Skeletal muscle tissue (tissue), 4 donors: ENCODE results near the gene MPZ. TPM values are rescaled to one million over a fixed set of nuclear protein-coding genes. Genes with fewer than 3 reads are reported as not detected.
"Not testable (repeated sequence)": the region's sequence is repeated elsewhere in the genome, so short reads cannot be mapped to it uniquely, and the experiment has no call there.

ENCODE experiments used
- H3K27ac ChIP-seq: one replicate; pipeline ENCODE4 v1.7.0; 2013; ENCODE audit warnings: mild to moderate bottlenecking, low read depth, low read length, inconsistent platforms
- H3K27me3 ChIP-seq, 3 donors: one replicate each; pipeline ENCODE4 v1.7.0; 2013; ENCODE audit warnings: low read length in 3 of 3; ENCODE audit not compliant: control insufficient read depth in 3 of 3, insufficient read depth in 3 of 3
- H3K36me3 ChIP-seq, 3 donors: one replicate each; pipeline ENCODE4 v1.7.0; 2013; ENCODE audit warnings: low read length in 3 of 3; ENCODE audit not compliant: control insufficient read depth in 3 of 3, insufficient read depth in 3 of 3
- H3K4me1 ChIP-seq, 3 donors: one replicate each; pipeline ENCODE4 v1.7.0; 2013; ENCODE audit warnings: low read length in 3 of 3, mild to moderate bottlenecking in 3 of 3; ENCODE audit not compliant: control insufficient read depth in 3 of 3, insufficient read depth in 3 of 3
- H3K4me3 ChIP-seq, 3 donors: one replicate each; pipeline ENCODE4 v1.7.0; 2013; ENCODE audit warnings: low read length in 3 of 3
- H3K9ac ChIP-seq, 3 donors: one replicate each; pipeline ENCODE4 v1.7.0; 2013; ENCODE audit warnings: low read length in 3 of 3, mild to moderate bottlenecking in 3 of 3, moderate library complexity in 2 of 3, low read depth in 1 of 3
- H3K9me3 ChIP-seq, 3 donors: one replicate each; pipeline ENCODE4 v1.7.0; 2013; ENCODE audit warnings: low read length in 3 of 3; ENCODE audit not compliant: control insufficient read depth in 3 of 3
- total RNA-seq: library from RNA; depleted of rRNA; stranded (reverse); fragments of >200 nt; gene quantifications from one replicate; pipeline ENCODE4 v1.2.3, GENCODE V29; 2014
- donor health status: Osteomylitis.

Gene MPZ
- total RNA-seq, 1 donor from 2014 or later = 63.7 TPM

DNA sequence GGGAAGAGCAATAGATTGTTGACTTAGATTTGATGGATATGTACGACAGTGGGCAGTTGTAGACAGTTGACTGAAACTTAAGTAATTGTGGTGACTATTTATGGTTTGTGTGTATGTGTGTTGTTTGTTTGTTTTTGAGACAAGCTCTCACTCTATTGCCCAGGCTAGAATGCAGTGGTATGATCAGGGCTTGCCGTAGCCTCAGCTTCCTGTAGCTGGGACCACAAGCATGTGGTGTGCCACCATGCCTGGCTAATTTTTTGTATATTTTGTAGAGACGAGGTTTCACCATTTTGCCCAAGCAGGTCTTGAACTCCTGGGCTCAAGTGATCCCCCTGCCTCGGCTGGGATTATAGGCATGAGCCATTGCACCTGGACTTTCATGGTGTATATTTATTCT is 14.3 kb upstream of the MPZ start:
- no peak overlapping the region for H3K27ac ChIP-seq
- no peak overlapping the region for H3K4me3 ChIP-seq
- no peaks in the 10 kb centered on the region for H3K27me3 ChIP-seq
- H3K9ac ChIP-seq = no peak overlapping the region
- no peaks in the 10 kb centered on the region for H3K4me1 ChIP-seq
- H3K9me3 ChIP-seq = no peaks in the 10 kb centered on the region
- peaks cover 20 to 23% (median 21%) of the 10 kb centered on the region in 3 donors for H3K36me3 ChIP-seq

- not testable (repeated sequence) for H3K9ac ChIP-seq, H3K9me3 ChIP-seq, H3K27me3 ChIP-seq, H3K27ac ChIP-seq, H3K4me3 ChIP-seq, H3K36me3 ChIP-seq
- peaks cover 13 to 21% (median 17%) of the 10 kb centered on the region in 3 donors for H3K4me1 ChIP-seq
Measured at GRCh38 chr1:161315841-161316674, 6.3 kb upstream of the MPZ start.

- Histone ChIP-seq H3K4me3 (peak within 1 kb of the TSS; percentile 98 to 100 (median 99)), H3K9ac (peak within 1 kb of the TSS; percentile 96 to 100 (median 99)), H3K36me3 (no peaks in the 10 kb centered on the region), H3K9me3 (no peaks in the 10 kb centered on the region), H3K27me3 (no peaks in the 10 kb centered on the region), H3K27ac (peak within 1 kb of the TSS; percentile 99), H3K4me1 (peaks cover 13 to 21% (median 17%) of the 10 kb centered on the region in 3 donors)
Measured at GRCh38 chr1:161314201-161314981, 4.6 kb upstream of the MPZ start, which contains the start of gene SDHC. SDHC (plus strand) TSS chr1:161314381; CDS start chr1:161314406, 25 bp downstream.

- Histone ChIP-seq H3K9ac (peak overlapping the region; percentile 96 to 100 (median 99)), H3K4me3 (peak overlapping the region; percentile 98 to 100 (median 99)), H3K9me3 (no peaks in the 10 kb centered on the region), H3K4me1 (peaks cover 13 to 21% (median 17%) of the 10 kb centered on the region in 3 donors), H3K27ac (peak overlapping the region; percentile 99), H3K36me3 (no peaks in the 10 kb centered on the region), H3K27me3 (no peaks in the 10 kb centered on the region)
Measured at GRCh38 chr1:161313554-161314200, 3.9 kb upstream of the MPZ start.

DNA sequence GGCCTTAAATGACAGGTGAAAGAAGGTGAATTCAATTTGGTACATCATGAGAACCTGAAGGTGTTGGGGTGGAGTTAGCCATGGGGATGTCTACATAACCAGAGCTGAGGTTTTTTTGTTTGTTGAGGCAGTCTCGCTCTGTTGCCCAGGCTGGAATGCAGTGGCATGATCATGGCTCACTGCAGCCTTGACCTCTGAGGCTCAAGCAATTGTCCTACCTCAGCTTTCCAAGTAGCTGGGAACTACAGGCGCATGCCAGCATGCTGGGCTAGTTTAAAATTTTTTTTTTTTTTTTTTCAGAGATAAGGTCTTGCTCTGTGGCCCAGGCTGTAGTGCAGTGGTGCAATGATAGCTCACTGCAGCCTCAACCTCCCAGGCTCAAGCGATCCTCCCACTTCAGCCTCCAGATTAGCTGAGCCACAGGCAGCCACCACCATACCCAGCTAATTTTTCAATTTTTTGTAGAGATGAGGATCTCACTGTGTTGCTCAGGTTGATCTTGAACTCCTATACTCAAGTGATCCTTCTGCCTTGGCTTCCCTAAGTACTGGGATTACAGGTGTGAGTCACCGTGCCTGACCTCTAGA is 1.9 kb upstream of the MPZ start:
- no peak overlapping the region for H3K9ac ChIP-seq
- no peaks in the 10 kb centered on the region for H3K36me3 ChIP-seq
- H3K27me3 ChIP-seq = peaks cover 0 to under 1% (median 0%) of the 10 kb centered on the region in 3 donors
- peaks cover 14 to 21% (median 18%) of the 10 kb centered on the region in 3 donors for H3K4me1 ChIP-seq
- H3K27ac ChIP-seq = no peak overlapping the region
- H3K4me3 ChIP-seq = no peak overlapping the region
- no peaks in the 10 kb centered on the region for H3K9me3 ChIP-seq

- Histone ChIP-seq H3K4me3 (no peak overlapping the region), H3K27ac (no peak overlapping the region), H3K27me3 (peaks cover 0 to 8% (median 0%) of the 10 kb centered on the region in 3 donors)
Measured at GRCh38 chr1:161307892-161308638, 1.7 kb downstream of the MPZ start.

GRCh38 chr1:161307230-161307768 is 2.5 kb downstream of the MPZ start:
- no peak overlapping the region for H3K27ac ChIP-seq
- H3K27me3 ChIP-seq = peaks cover 0 to 8% (median 0%) of the 10 kb centered on the region in 3 donors
- H3K9me3 ChIP-seq = no peaks in the 10 kb centered on the region
- H3K9ac ChIP-seq = peak overlapping the region in 1 of 3 donors; percentile 21
- H3K36me3 ChIP-seq = no peaks in the 10 kb centered on the region
- peak overlapping the region in 1 of 3 donors; percentile 15 for H3K4me3 ChIP-seq
- peaks cover 6 to 12% (median 10%) of the 10 kb centered on the region in 3 donors for H3K4me1 ChIP-seq

More at GRCh38 chr1:161307892-161308638, 1.7 kb downstream of the MPZ start:
- Histone ChIP-seq H3K36me3 (no peaks in the 10 kb centered on the region), H3K9ac (no peak overlapping the region), H3K4me1 (peaks cover 6 to 12% (median 10%) of the 10 kb centered on the region in 3 donors), H3K9me3 (no peaks in the 10 kb centered on the region)

DNA sequence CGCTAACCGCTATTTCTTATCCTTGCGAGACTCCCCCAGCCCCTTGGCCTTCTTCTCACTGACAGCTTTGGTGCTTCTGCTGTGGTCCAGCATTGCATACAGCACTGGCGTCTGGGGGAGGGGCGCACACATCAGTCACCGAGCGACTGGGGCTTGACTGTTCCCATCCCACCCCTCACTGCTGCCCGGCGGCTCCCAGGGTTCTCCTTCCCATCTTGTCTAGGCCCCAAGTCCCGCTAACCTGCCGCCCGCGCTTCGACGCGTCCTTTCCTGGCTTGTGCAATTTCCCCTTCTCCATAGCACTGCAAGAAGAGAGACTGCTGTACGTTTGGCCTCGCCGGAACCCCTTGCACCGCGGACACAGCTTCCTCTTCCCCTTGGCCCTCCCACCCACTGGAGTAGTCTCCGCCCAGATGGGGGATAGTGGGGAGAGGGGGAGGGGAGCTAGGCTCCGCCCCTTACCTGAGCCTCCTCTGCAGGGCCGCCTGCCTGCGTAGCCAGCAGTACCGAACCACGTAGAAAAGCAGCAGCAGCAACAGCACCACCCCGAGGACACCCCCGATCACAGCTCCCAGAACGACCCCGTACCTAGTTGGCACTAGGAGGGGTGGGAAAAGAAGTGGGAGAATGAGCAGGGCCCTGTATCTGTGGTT is 3.8 kb downstream of the MPZ start:
- peak overlapping the region; percentile 13 for H3K27ac ChIP-seq
- H3K4me3 ChIP-seq = peak overlapping the region; percentile 58 to 70 (median 67)
- peak overlapping the region; percentile 34 to 73 (median 68) for H3K9ac ChIP-seq
- peaks cover 0 to 8% (median 0%) of the 10 kb centered on the region in 3 donors for H3K27me3 ChIP-seq
- H3K36me3 ChIP-seq = no peaks in the 10 kb centered on the region
- no peaks in the 10 kb centered on the region for H3K9me3 ChIP-seq
- H3K4me1 ChIP-seq = peaks cover 6 to 12% (median 10%) of the 10 kb centered on the region in 3 donors
